ENCODE results near the gene MGLL.

The MGLL gene

DNA sequence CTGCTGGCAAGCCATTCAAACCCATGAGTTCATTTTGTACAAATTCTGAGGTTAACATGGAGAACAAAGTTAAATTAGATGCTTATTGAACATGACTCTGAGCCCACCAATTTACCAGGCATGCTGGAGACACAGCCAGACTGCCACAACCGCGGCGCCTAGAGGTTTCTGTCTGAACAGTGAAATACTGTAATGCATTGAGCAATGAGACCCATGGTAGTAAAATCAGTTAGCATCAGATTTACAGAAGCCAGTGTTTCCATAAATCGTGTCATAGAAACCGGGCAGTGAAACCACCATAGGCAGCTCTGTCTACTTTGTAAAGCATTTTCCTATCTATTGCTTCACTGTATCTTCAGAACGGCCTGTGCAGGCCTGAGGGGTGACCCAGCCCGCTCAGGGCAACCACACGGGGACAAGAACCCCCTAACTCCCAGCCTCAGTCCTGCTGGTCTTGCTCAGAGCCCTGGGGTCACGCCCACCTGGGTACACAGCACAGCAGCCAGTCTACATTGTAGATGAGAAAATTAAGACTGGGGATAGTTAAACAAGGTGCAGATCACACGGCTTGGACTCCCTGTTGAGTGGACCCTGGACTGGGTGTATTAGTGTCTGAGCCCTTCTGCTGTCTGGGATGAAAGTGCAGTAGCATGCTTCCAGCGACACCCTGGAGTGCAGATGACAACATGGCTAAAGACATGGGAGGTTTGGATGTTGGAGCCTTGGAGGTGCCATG is 44.2 kb downstream of the MGLL start:
- Mint-ChIP-seq H3K27me3 (ENCODE audit: low read depth) (no peaks in the 10 kb centered on the region), H3K27ac (no peak overlapping the region), H3K4me3 (no peak overlapping the region), H3K9me3 (peaks cover 8% of the 10 kb centered on the region), H3K4me1 (peaks cover 47% of the 10 kb centered on the region), H3K36me3 (ENCODE audit: low read depth) (peaks cover 8% of the 10 kb centered on the region)
- TF ChIP-seq, protein P1, sequence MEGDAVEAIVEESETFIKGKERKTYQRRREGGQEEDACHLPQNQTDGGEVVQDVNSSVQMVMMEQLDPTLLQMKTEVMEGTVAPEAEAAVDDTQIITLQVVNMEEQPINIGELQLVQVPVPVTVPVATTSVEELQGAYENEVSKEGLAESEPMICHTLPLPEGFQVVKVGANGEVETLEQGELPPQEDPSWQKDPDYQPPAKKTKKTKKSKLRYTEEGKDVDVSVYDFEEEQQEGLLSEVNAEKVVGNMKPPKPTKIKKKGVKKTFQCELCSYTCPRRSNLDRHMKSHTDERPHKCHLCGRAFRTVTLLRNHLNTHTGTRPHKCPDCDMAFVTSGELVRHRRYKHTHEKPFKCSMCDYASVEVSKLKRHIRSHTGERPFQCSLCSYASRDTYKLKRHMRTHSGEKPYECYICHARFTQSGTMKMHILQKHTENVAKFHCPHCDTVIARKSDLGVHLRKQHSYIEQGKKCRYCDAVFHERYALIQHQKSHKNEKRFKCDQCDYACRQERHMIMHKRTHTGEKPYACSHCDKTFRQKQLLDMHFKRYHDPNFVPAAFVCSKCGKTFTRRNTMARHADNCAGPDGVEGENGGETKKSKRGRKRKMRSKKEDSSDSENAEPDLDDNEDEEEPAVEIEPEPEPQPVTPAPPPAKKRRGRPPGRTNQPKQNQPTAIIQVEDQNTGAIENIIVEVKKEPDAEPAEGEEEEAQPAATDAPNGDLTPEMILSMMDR (IDR thresholded peaks at IDR 0.05; ENCODE audit: unreplicated experiment in 3 of 3) = no peak

DNA sequence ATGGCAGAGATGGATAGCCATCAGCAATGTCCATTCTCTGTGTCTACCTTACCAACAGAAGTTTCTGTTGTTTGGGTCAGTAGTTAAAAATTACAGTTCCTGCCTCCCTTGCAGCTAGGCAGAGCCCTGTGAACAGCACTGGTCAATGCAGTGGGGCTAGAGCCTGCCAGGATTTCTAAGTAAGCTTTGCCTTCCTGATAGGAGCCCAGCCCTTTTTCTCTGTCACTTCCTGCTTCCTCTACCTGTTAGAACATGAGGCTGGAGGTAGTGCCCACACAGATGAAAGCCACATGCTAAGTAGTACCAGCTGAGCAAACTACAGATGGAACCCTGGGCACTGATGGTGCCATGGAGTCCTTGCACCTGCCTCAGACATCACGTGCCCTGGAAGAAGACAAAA is 45.0 kb downstream of the MGLL start:
- TF ChIP-seq, protein P1 (IDR thresholded peaks at IDR 0.05; ENCODE audit: unreplicated experiment in 3 of 3) = no peak
- peaks cover 47% of the 10 kb centered on the region for H3K4me1 Mint-ChIP-seq
- peaks cover 8% of the 10 kb centered on the region for H3K36me3 Mint-ChIP-seq (ENCODE audit: low read depth)
- no peaks in the 10 kb centered on the region for H3K27me3 Mint-ChIP-seq (ENCODE audit: low read depth)
- no peak overlapping the region for H3K4me3 Mint-ChIP-seq
- H3K27ac Mint-ChIP-seq = no peak overlapping the region
- peaks cover 8% of the 10 kb centered on the region for H3K9me3 Mint-ChIP-seq

DNA sequence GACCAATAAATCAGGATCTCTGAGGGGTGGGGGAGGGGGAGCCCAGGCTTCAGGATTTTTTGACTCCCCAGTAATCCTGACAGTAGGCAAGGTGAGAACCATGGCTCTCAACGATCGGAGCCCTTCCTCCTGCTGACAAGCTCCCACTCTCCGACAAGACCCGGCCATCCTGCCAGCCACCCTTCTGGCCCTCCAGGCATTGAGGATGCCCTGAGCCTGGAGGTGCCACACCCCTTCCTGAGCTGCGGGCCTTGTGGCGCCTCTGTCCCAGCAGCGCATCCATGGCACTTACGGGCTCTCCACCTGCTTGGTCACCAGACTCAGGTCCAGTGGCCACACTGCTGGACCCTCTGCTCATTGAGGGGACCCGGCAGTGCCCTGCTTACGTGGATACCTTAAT is 46.0 kb downstream of the MGLL start:
- peaks cover 47% of the 10 kb centered on the region for H3K4me1 Mint-ChIP-seq
- H3K4me3 Mint-ChIP-seq = no peak overlapping the region
- peak overlapping the region; percentile 55 to 88 (median 74) for H3K27ac Mint-ChIP-seq
- peaks cover 8% of the 10 kb centered on the region for H3K9me3 Mint-ChIP-seq
- no peaks in the 10 kb centered on the region for H3K27me3 Mint-ChIP-seq (ENCODE audit: low read depth)
- TF ChIP-seq, protein P1 (IDR thresholded peaks at IDR 0.05; ENCODE audit: unreplicated experiment in 3 of 3) = no peak
- H3K36me3 Mint-ChIP-seq (ENCODE audit: low read depth) = peaks cover 8% of the 10 kb centered on the region

DNA sequence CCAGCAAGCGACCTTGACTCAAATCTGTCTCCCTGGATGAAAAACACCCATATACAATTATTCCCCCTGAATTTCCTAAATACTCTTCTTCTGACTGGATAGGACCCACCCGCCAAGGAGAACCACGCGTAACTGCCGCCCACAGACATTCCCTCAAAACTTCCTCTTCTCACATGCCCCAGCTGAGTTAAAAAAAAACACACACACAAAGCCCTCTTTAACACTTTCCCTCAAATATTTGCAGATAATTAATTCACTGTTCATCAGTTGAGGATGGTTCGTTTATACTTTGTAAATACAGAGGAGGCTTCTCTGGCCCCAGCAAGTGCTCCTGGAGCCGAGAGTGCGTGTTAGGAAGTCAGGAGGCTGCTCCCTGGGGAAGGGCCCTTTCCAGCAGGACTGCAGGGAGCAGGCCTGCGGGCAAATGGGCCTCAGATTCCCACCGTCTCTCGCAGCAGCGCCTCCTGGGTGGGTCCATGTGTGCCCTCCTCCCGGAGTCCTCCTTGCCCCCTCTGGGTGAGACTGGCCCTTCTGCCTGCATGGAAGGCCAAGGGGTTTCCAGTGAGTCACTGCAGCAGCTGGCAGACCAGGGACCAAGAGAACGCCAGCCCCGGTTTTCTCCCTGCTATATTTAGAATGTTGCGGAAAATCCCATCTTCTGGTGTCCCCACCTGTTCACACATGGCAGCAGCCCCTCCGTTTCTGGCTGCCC is 46.8 kb downstream of the MGLL start:
- Mint-ChIP-seq H3K36me3 (ENCODE audit: low read depth) (peaks cover 8% of the 10 kb centered on the region), H3K4me1 (peaks cover 47% of the 10 kb centered on the region), H3K27me3 (ENCODE audit: low read depth) (no peaks in the 10 kb centered on the region), H3K9me3 (peaks cover 8% of the 10 kb centered on the region), H3K4me3 (peak overlapping the region in 2 of 3 experiments; percentile 0 to 3), H3K27ac (peak overlapping the region; percentile 55 to 88 (median 74))
- TF ChIP-seq, protein P1 (IDR thresholded peaks at IDR 0.05; ENCODE audit: unreplicated experiment in 3 of 3) = no peak

DNA sequence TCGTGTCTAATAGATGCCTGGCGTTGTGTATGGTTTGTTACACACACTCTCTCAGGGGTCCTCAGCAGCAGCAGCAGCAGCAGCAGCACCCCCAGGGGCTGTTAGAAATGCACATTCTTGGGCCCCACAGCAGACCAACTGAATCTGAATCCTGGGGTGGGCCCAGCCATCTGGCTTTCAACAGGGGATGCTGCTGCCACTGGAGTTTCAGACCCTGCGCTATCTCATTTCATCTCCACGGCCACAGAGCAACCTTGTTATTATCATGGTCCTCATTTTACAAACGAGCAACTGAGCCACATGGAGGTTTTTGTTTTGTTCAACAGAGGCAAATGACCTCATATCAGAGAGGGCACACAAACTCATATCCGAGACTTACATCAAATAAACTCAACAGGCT is 47.7 kb downstream of the MGLL start:
- peaks cover 10% of the 10 kb centered on the region for H3K9me3 Mint-ChIP-seq
- peak overlapping the region in 2 of 3 experiments; percentile 27 to 74 for H3K27ac Mint-ChIP-seq
- no peak overlapping the region for H3K4me3 Mint-ChIP-seq
- H3K27me3 Mint-ChIP-seq (ENCODE audit: low read depth) = no peaks in the 10 kb centered on the region
- TF ChIP-seq, protein P1 (IDR thresholded peaks at IDR 0.05; ENCODE audit: unreplicated experiment in 3 of 3) = no peak
- H3K4me1 Mint-ChIP-seq = peaks cover 40% of the 10 kb centered on the region
- peaks cover 14% of the 10 kb centered on the region for H3K36me3 Mint-ChIP-seq (ENCODE audit: low read depth)
